Amniotic epithelial cell (primary cell): ENCODE data around the gene SNRPN.
"Not testable (repeated sequence)": the region's sequence is repeated elsewhere in the genome, so short reads cannot be mapped to it uniquely, and the experiment has no call there.

Experiments
- DNase-seq: peaks from one replicate; pipeline ENCODE4 v3.0.0-alpha.2; 2010; ENCODE audit warnings: low read depth

SNRPN gene

GRCh38 chr15:24971052-24971451 lies 16.3 kb downstream of the SNRPN start:
- no peak for DNase-seq

DNA sequence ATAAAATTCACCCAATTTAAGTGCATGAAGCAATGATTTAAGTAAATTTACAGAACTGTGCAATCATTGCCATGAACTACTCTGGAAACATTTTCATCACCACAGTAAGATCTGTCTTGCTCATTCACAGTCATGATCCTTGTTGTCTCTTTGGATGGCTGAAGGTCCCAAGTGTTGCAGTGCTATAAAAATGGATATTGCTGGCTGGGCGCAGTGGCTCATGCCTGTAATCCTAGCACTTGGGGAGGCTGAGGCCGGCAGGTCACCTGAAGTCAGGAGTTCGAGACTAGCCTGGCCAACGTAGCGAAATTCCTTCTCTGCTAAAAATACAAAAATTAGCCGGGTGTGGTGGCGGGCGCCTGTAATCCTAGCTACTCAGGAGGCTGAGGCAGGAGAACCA lies 17.0 kb downstream of the SNRPN start:
- DNase-seq, result no peak

DNA sequence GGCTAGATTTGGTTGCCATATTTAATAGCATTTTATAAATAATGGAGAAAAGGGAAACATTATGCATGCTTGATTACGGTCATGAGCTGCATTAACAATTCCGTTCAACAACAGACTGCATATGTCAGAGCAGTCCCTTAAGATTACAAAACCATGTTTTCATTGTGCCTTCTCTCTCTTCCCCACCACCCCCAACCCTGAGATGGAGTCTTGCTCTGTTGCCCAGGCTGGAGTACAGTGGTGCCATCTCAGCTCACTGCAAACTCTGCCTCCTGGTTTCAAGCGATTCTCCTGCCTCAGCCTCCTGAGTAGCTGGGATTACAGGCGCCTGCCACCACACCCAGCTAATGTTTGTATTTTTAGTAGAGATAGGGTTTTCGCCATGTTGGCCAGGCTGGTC lies 17.9 kb downstream of the SNRPN start:
- not testable (repeated sequence) for DNase-seq

DNA sequence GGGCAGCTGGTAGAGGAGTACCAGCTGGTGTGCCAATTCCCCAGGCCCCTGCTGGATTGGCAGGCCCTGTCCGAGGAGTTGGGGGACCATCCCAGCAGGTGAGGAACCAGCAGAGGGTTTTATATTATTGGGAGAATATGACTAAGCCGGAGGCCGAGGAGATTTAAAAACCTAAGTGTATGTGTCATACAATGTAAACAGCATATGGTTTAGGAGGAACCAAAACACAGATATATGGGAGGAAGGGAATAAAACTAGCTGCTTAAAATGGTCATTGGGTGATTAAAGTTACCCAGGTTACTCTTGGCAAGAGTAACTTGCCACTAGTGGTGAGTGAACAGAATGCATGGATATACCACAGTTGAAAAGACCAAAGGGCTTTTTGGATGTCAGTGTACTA lies 22.1 kb downstream of the SNRPN start:
- no peak for DNase-seq

GRCh38 chr15:24977686-24978085 lies 22.9 kb downstream of the SNRPN start:
- no peak for DNase-seq

GRCh38 chr15:24985224-24985623 lies 30.4 kb downstream of the SNRPN start:
- DNase-seq, result no peak

- no peak for DNase-seq
Observed at GRCh38 chr15:24986653-24987052, 31.9 kb downstream of the SNRPN start.

- DNase-seq, result no peak
Observed at GRCh38 chr15:25019434-25019833, 64.6 kb downstream of the SNRPN start.

GRCh38 chr15:25022233-25022632 lies 67.4 kb downstream of the SNRPN start:
- peak; percentile 71 for DNase-seq
